IMR-90 (cell line): ENCODE measurements around the gene CYP19A1. TPM values are rescaled to one million over a fixed set of nuclear protein-coding genes. Genes with fewer than 3 reads are reported as not detected.

Experiments used
- ATAC-seq: fragments of 200-7000 bp; cut with Tn5 transposase; 2 replicates; pipeline ENCODE4 v1.9.1; 2020; ENCODE audit warnings: low read depth, mild to moderate bottlenecking, moderate library complexity
- BruUV-seq: library from RNA; stranded (reverse); fragments of 400-500 nt; replicated peaks from 2 replicates; lab custom pipeline; 2021; lab: Mats Ljungman, UMichigan
- CTCF ChIA-PET: fragments of 300-600 bp; formaldehyde crosslinking; extraction: SDS; loops from one replicate; lab custom pipeline; 2021; ENCODE audit warnings: antibody characterized with exemption; lab: Yijun Ruan, JAX
- POLR2A ChIA-PET: fragments of 300-600 bp; sonication (Branson Sonifier 250); formaldehyde crosslinking; loops from one replicate; lab custom pipeline; 2022; ENCODE audit warnings: antibody characterized with exemption; ENCODE audit not compliant: unreplicated experiment; lab: Charles Lee
- DNase-seq: peaks from one replicate; pipeline ENCODE4 v3.0.0; 2013
- H2AFZ ChIP-seq: replicated peaks from 2 replicates; pipeline ENCODE3; 2013; ENCODE audit warnings: low read length, mild to moderate bottlenecking; ENCODE audit not compliant: poor library complexity
- H2AK5ac ChIP-seq: 2 replicates; pipeline ENCODE4 v1.6.1; 2013; ENCODE audit warnings: low read depth, low read length, inconsistent platforms
- H2AK9ac ChIP-seq: replicated peaks from 2 replicates; pipeline ENCODE3; 2013; ENCODE audit warnings: mild to moderate bottlenecking, low read depth, low read length, moderate library complexity; ENCODE audit not compliant: poor library complexity
- H2BK120ac ChIP-seq: 2 replicates; pipeline ENCODE4 v1.6.1; 2013; ENCODE audit warnings: low read depth, low read length, inconsistent platforms
- H2BK15ac ChIP-seq: 3 replicates; pipeline ENCODE4 v1.6.1; 2013; ENCODE audit warnings: low read depth, low read length, inconsistent platforms
- H2BK20ac ChIP-seq: 2 replicates; pipeline ENCODE4 v1.6.1; 2013; ENCODE audit warnings: low read depth, mild to moderate bottlenecking, inconsistent platforms, low read length, moderate library complexity
- H2BK5ac ChIP-seq: 2 replicates; pipeline ENCODE4 v1.6.1; 2013; ENCODE audit warnings: mild to moderate bottlenecking, low read depth, low read length, inconsistent platforms; ENCODE audit not compliant: poor library complexity, severe bottlenecking
- H3K14ac ChIP-seq: replicated peaks from 2 replicates; pipeline ENCODE4 v1.6.1; 2013; ENCODE audit warnings: low read depth, low read length, inconsistent platforms
- H3K18ac ChIP-seq: 2 replicates; pipeline ENCODE4 v1.6.1; 2013; ENCODE audit warnings: low read depth, low read length, control low read depth
- H3K23ac ChIP-seq: 2 replicates; pipeline ENCODE4 v1.6.1; 2013; ENCODE audit warnings: low read depth, low read length, inconsistent platforms
- H3K27ac ChIP-seq: 2 replicates; pipeline ENCODE4 v1.5.1; 2013; ENCODE audit warnings: mild to moderate bottlenecking, control low read depth, low read length; ENCODE audit not compliant: insufficient read depth
- H3K27me3 ChIP-seq: 2 replicates; pipeline ENCODE4 v1.6.1; 2013; ENCODE audit warnings: low read length; ENCODE audit not compliant: control insufficient read depth, insufficient read depth
- H3K36me3 ChIP-seq: 2 replicates; pipeline ENCODE4 v1.6.1; 2013; ENCODE audit warnings: low read length, mixed read lengths; ENCODE audit not compliant: control insufficient read depth, insufficient read depth
- H3K4ac ChIP-seq: 2 replicates; pipeline ENCODE4 v1.6.1; 2013; ENCODE audit warnings: low read depth, low read length, inconsistent platforms
- H3K4me1 ChIP-seq: 2 replicates; pipeline ENCODE4 v1.6.1; 2013; ENCODE audit warnings: low read length, mixed read lengths; ENCODE audit not compliant: control insufficient read depth, insufficient read depth
- H3K4me2 ChIP-seq: 2 replicates; pipeline ENCODE4 v1.6.1; 2013; ENCODE audit warnings: low read depth, mild to moderate bottlenecking, control low read depth, low read length, moderate library complexity
- H3K4me3 ChIP-seq: 2 replicates; pipeline ENCODE4 v1.5.1; 2013; ENCODE audit warnings: low read depth, mild to moderate bottlenecking, control low read depth, low read length, moderate library complexity; ENCODE audit not compliant: insufficient read depth
- H3K56ac ChIP-seq: 2 replicates; pipeline ENCODE4 v1.6.1; 2013; ENCODE audit warnings: low read length, inconsistent platforms; ENCODE audit not compliant: insufficient read depth; ENCODE audit errors: extremely low read depth
- H3K79me1 ChIP-seq, 2 experiments: 2 replicates each; pipeline ENCODE4 v1.6.1; 2013; ENCODE audit warnings: low read length in 2 of 2, inconsistent platforms in 1 of 2, low read depth in 1 of 2
- H3K9ac ChIP-seq: 2 replicates; pipeline ENCODE4 v1.6.1; 2013; ENCODE audit warnings: low read depth, low read length, control low read depth
- H3K9me1 ChIP-seq: 2 replicates; pipeline ENCODE4 v1.6.1; 2013; ENCODE audit warnings: low read length, inconsistent platforms; ENCODE audit not compliant: insufficient read depth
- H3K9me3 ChIP-seq: 2 replicates; pipeline ENCODE4 v1.6.1; 2013; ENCODE audit warnings: low read length; ENCODE audit not compliant: control insufficient read depth, insufficient read depth
- H4K20me1 ChIP-seq: 2 replicates; pipeline ENCODE4 v1.6.1; 2013; ENCODE audit warnings: low read length, inconsistent platforms; ENCODE audit not compliant: insufficient read depth
- H4K5ac ChIP-seq: 2 replicates; pipeline ENCODE4 v1.6.1; 2013; ENCODE audit warnings: mild to moderate bottlenecking, low read depth, low read length, control low read depth
- H4K8ac ChIP-seq, 2 experiments: 2 replicates each; pipeline ENCODE4 v1.6.1; 2013; ENCODE audit warnings: low read depth in 2 of 2, low read length in 2 of 2, control low read depth in 1 of 2, inconsistent platforms in 1 of 2
- H4K91ac ChIP-seq: 2 replicates; pipeline ENCODE4 v1.6.1; 2013; ENCODE audit warnings: low read depth, low read length, inconsistent platforms; ENCODE audit not compliant: insufficient read depth
- WGBS, 2 experiments: methylation state at CpG; one replicate each; pipeline versions ENCODE4 v1.1.5 to v1.1.7; 2013; ENCODE audit warnings: missing lambda C conversion rate in 2 of 2; ENCODE audit not compliant: insufficient read length in 1 of 2; ENCODE audit errors: extremely low coverage in 2 of 2; 5-methylcytosine and 5-hydroxymethylcytosine counted together
- dilution Hi-C: fragments of 300-500 bp; cut with HindIII; formaldehyde crosslinking; loops from one replicate; pipeline ENCODE4 v1.14.3; 2018; ENCODE audit warnings: low sequenced_read_pairs; ENCODE audit not compliant: unreplicated experiment
- in situ Hi-C: fragments of 300-500 bp; cut with MboI; formaldehyde crosslinking; loops from 3 replicates; pipeline ENCODE4 v1.14.3; 2019; ENCODE audit warnings: low sequenced_read_pairs, inconsistent platforms, mixed read lengths
- intact Hi-C: fragments of 100-400 bp; cut with micrococcal nuclease; formaldehyde crosslinking; loops from 2 replicates; pipeline ENCODE4 v1.10.0; 2022
- polyA plus RNA-seq, 3 experiments: library from polyadenylated mRNA; depleted of rRNA; stranded (reverse); fragments of >200 nt; gene quantifications; 2 replicates each; pipeline ENCODE4 v1.2.3, GENCODE V29; 2012; ENCODE audit warnings: low replicate concordance in 1 of 3
- total RNA-seq: library from RNA; depleted of rRNA; stranded (reverse); fragments of >200 nt; gene quantifications from 2 replicates; pipeline ENCODE4 v1.2.3, GENCODE V29; 2012
- TF ChIP-seq, protein P1 (sequence below): fragments of 150-350 bp; IDR thresholded peaks from 2 replicates; pipeline ENCODE4 v1.6.1; 2016; ENCODE audit warnings: low read depth, mild to moderate bottlenecking, low read length, moderate library complexity, borderline replicate concordance

CYP19A1 gene
- total and polyA plus RNA-seq, 2 of the 4 experiments (the other 2 are of a cell fraction) = not detected

DNA sequence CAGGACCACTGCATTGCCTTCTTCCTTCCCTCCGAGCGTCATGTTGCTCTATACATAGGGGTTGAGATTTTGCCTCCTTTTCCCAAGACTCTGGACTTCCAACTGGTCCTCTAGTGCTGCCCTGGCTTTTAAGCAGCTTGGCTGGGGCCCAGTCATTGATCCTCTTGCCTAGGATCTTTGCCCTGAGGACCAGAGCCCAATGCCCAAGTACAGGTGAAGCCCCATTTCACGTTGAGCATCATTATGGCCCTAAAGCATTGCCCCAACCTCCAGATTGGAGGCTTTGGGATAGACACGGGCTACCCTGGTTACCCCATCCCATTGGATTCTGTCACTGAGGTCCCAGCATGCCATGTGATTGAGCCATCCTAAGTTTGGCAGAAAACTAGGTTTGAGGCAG is 47.7 kb downstream of the CYP19A1 start:
- H3K4me3 ChIP-seq = no peak overlapping the region
- H2BK15ac ChIP-seq = no peak overlapping the region
- H3K9me3 ChIP-seq = no peaks in the 10 kb centered on the region
- WGBS, 2 experiments = no CpG with 5 or more reads among the region's 4 CpGs
- H2BK20ac ChIP-seq = no peak overlapping the region
- dilution Hi-C loops = no loop called here
- no peak overlapping the region for H3K4me2 ChIP-seq
- ATAC-seq (no peak), DNase-seq (no peak)
- intact Hi-C loops = no loop called here
- H3K23ac ChIP-seq = no peak overlapping the region
- no peak overlapping the region for H2AK9ac ChIP-seq
- no peak overlapping the region for H2BK120ac ChIP-seq
- no peaks in the 10 kb centered on the region for H3K9me1 ChIP-seq
- in situ Hi-C loops = no loop called here
- H3K36me3 ChIP-seq = no peaks in the 10 kb centered on the region
- no peak overlapping the region for H3K27ac ChIP-seq
- no peak overlapping the region for H3K18ac ChIP-seq
- TF ChIP-seq, protein P1, sequence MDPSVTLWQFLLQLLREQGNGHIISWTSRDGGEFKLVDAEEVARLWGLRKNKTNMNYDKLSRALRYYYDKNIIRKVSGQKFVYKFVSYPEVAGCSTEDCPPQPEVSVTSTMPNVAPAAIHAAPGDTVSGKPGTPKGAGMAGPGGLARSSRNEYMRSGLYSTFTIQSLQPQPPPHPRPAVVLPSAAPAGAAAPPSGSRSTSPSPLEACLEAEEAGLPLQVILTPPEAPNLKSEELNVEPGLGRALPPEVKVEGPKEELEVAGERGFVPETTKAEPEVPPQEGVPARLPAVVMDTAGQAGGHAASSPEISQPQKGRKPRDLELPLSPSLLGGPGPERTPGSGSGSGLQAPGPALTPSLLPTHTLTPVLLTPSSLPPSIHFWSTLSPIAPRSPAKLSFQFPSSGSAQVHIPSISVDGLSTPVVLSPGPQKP = no peak
- no TSS peak for BruUV-seq
- no peak overlapping the region for H2AFZ ChIP-seq
- H3K79me1 ChIP-seq = no peaks in the 10 kb centered on the region
- H4K20me1 ChIP-seq = no peaks in the 10 kb centered on the region
- no peak overlapping the region for H3K56ac ChIP-seq
- H3K4ac ChIP-seq = no peak overlapping the region
- ChIA-PET CTCF (no interaction called here), POLR2A (no interaction called here)
- H4K8ac ChIP-seq = no peak overlapping the region
- H3K9ac ChIP-seq = no peak overlapping the region
- no peaks in the 10 kb centered on the region for H3K4me1 ChIP-seq
- no peak overlapping the region for H2BK5ac ChIP-seq
- no peak overlapping the region for H4K91ac ChIP-seq
- peaks cover 48% of the 10 kb centered on the region for H3K27me3 ChIP-seq
- no peak overlapping the region for H3K14ac ChIP-seq
- H2AK5ac ChIP-seq = no peak overlapping the region
- no peak overlapping the region for H4K5ac ChIP-seq
